Mammary epithelial cell (primary cell): ENCODE measurements around the gene MID1.
A peak's percentile ranks its signal among the peaks of the same experiment; 100 is the strongest.

ENCODE experiments used
- EZH2 ChIP-seq: IDR thresholded peaks from 2 replicates; pipeline ENCODE4 v1.6.1; 2012; ENCODE audit warnings: low read length, inconsistent platforms, borderline replicate concordance
- TF ChIP-seq, protein P1 (sequence below), 2 donors: IDR thresholded peaks in 1 of 2; conservative IDR thresholded peaks in 1 of 2; 2 replicates each; pipeline ENCODE4 v1.5.1; 2011 to 2012; ENCODE audit warnings: inconsistent platforms in 2 of 2, low read length in 2 of 2, mild to moderate bottlenecking in 2 of 2, control low read depth in 1 of 2, low read depth in 1 of 2; ENCODE audit not compliant: insufficient read depth in 1 of 2; ENCODE audit errors: extremely low read depth in 1 of 2

- TF ChIP-seq, protein P1, sequence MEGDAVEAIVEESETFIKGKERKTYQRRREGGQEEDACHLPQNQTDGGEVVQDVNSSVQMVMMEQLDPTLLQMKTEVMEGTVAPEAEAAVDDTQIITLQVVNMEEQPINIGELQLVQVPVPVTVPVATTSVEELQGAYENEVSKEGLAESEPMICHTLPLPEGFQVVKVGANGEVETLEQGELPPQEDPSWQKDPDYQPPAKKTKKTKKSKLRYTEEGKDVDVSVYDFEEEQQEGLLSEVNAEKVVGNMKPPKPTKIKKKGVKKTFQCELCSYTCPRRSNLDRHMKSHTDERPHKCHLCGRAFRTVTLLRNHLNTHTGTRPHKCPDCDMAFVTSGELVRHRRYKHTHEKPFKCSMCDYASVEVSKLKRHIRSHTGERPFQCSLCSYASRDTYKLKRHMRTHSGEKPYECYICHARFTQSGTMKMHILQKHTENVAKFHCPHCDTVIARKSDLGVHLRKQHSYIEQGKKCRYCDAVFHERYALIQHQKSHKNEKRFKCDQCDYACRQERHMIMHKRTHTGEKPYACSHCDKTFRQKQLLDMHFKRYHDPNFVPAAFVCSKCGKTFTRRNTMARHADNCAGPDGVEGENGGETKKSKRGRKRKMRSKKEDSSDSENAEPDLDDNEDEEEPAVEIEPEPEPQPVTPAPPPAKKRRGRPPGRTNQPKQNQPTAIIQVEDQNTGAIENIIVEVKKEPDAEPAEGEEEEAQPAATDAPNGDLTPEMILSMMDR (conservative IDR thresholded peaks at IDR 0.05 in 1 of 2, IDR thresholded peaks at IDR 0.05 in 1 of 2; ENCODE audit: extremely low read depth in 1 of 2, insufficient read depth in 1 of 2, low read depth in 1 of 2, low read length in 2 of 2) = peak; percentile 43 to 65
- no peak for TF ChIP-seq EZH2
These were observed 22.5 kb downstream of the MID1 start for GRCh38 chrX:10597871-10598270.
